Measurements from ENCODE around the gene KIF16B.

- TF ChIP-seq CTCF (IDR thresholded peaks at IDR 0.05), result no peak
- TF ChIP-seq POLR2A (IDR thresholded peaks at IDR 0.05), result no peak
Measured at GRCh38 chr20:16535277-16535676, 38.0 kb downstream of the KIF16B start.

Measured in sigmoid colon (tissue), 3 donors.